Raji (cell line): ENCODE data around the gene DNAH1.

ENCODE experiments used
- POLR2A ChIP-seq: IDR thresholded peaks from 2 replicates; pipeline ENCODE4 v1.6.1; 2011; ENCODE audit warnings: low read depth, low read length, control low read depth; ENCODE audit not compliant: insufficient read depth

The DNAH1 gene

DNA sequence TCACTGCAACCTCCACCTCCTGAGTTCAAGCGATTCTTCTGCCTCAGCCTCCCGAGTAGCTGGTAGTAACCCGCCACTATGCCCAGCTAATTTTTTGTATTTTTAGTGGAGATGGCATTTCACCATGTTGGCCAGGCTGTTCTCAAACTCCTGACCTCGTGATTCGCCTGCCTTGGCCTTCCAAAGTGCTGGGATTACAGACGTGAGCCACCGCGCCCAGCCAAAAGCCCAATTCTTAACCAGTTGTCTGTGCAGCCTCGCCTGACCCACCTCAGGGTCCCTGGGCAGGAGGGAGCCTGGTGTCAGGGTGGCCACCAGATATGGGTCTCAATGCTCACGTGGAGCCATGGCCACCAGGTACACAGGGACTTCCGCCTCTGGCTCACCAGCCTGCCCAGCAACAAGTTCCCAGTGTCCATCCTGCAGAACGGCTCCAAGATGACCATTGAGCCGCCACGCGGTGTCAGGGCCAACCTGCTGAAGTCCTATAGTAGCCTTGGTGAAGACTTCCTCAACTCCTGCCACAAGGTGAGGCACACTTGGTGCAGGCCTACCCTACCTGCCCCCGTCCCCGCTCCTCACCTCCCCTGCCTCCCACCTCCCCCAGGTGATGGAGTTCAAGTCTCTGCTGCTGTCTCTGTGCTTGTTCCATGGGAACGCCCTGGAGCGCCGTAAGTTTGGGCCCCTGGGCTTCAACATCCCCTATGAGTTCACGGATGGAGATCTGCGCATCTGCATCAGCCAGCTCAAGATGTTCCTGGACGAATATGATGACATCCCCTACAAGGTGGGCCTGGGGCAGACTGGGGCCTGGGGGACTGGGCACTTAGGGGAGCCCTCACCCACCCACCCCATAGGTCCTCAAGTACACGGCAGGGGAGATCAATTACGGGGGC is 80.1 kb downstream of the DNAH1 start:
- no peak for TF ChIP-seq POLR2A

DNA sequence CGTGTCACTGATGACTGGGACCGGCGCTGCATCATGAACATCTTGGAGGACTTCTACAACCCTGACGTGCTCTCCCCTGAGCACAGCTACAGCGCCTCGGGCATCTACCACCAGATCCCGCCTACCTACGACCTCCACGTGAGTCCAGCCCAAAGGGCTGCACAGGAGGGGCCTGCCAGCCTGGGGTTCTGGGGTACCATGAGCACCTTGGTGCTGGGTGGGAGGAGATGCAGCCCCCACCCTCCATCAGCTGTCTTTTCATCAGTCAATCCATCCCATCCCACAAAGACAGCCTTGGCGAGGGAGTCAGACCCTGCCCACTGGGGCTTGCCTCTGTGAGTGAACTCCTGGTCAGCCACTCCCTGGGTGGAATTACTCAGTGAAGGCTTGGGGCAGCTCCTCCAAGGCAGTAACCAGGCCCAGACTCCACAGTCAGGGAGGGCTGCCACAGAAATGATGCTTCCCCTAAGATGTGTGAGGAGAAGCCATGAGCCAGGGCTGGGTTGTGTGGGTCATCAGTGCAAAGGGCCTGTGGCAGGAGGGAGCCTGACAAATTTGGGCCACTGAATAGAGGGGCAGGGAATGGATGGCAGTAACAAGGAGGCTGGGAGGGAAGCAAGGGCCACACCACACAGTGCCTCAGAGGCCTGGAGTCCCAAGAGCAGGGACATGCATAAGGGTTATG is 80.9 kb downstream of the DNAH1 start:
- TF ChIP-seq POLR2A = no peak

DNA sequence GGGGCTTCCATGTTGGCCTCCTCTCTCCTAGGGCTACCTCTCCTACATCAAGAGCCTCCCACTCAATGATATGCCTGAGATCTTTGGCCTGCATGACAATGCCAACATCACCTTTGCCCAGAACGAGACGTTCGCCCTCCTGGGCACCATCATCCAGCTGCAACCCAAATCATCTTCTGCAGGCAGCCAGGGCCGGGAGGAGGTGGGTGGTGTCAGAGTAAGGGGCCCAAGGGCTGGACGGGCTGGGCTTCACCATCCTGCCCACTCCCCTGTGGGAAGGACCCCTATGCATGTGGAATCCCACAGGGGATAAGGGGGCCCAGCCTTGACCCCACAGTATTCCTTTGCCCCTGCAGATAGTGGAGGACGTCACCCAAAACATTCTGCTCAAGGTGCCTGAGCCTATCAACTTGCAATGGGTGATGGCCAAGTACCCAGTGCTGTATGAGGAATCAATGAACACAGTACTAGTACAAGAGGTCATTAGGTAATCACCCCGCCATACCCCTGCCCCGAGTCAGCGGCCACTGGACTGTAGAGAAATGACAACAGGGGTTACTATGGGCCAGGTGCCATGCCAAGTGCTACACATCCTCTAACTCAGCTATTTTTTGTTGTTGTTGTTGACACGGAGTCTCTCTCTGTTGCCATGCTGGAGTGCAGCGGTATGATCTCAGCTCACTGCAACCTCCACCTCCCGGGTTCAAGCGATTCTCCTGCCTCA is 81.7 kb downstream of the DNAH1 start:
- 0 out of 2 replicates have a peak, but pooled peaks have one; percentile 4 for TF ChIP-seq POLR2A

DNA sequence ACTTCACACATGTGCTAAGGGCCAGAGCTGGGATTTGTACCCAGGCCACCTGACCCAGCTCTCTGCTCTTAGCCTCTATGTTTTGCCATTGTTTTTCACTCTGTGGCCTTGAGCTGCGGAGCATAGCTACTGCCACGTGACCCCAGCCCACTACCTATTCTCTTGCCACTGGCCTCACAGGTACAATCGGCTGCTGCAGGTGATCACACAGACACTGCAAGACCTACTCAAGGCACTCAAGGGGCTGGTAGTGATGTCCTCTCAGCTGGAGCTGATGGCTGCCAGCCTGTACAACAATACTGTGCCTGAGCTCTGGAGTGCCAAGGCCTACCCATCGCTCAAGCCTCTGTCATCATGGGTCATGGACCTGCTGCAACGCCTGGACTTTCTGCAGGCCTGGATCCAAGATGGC is 82.6 kb downstream of the DNAH1 start:
- no peak for TF ChIP-seq POLR2A

DNA sequence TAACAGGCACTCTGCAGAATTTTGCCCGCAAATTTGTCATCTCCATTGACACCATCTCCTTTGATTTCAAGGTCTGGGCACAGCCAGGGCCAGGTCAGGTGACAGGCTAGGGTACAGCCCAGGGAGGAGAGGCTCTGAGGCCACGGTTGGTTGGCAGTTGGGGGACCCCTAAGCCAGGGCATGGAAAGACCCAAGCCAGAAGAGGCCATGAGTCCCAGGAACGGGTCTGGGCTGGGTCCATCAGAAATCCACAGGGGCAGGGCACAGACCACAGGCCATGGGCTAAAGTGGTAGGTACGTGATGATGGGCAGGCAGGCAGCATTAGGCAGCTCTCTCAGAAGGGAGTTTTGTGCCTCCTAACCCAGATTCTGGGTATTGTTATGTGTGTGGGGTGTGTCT is 83.0 kb downstream of the DNAH1 start:
- TF ChIP-seq POLR2A = no peak

DNA sequence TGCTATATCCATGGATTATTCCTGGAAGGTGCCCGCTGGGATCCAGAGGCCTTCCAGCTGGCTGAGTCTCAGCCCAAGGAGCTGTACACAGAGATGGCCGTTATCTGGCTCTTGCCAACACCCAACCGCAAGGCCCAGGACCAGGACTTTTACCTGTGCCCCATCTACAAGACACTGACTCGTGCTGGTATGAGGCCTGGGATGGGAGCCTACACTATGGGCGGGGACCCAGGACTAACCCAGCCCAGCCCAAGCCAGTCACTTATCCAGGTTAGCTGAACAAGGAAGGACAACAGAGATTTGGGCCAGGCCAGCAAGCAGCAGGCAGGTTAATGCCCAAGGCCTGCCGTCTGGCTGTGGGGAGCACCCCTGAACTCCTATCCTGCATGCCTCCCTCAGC is 83.5 kb downstream of the DNAH1 start:
- no peak for TF ChIP-seq POLR2A

DNA sequence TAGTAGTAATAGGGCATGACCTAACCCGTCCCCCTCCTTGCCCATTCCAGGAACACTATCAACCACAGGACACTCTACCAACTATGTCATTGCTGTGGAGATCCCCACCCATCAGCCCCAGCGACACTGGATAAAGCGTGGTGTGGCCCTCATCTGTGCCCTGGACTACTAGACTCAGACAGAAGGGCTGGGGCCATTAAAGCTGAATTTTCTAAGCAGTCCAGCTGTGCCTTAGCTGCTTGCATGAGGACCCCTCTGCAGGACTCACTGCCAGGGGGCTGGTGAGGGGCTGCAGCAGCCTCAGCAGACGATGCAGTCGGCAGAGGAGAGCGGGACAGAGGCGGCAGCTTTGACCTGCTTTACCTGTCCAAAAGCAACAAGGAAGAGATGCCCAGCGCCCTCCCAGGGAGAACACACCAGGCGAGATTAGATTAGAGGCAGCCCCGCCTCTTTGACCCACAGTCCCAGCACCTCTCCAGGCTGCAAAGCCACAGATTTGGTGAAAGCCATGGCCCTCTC is 84.2 kb downstream of the DNAH1 start:
- no peak for TF ChIP-seq POLR2A

DNA sequence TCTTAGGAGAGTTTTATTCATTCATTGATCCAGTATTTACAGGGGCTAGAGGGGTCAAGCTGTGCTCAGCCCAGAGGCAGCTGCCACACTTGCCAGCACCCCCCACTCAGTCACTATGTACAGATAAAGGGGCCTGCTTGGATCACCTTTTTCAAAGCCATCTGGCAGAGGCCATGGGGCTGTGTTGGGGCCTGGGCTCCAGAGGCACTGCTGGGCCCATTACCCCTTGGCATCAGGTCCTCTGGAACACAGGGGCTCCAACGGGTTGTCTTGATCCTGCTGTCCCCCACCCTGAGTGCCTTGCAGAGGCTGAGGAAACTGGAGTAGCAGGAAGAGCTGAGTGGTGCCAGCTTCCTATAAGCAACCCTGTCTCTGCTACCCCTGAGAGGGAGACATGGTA is 84.9 kb downstream of the DNAH1 start:
- no peak for TF ChIP-seq POLR2A

DNA sequence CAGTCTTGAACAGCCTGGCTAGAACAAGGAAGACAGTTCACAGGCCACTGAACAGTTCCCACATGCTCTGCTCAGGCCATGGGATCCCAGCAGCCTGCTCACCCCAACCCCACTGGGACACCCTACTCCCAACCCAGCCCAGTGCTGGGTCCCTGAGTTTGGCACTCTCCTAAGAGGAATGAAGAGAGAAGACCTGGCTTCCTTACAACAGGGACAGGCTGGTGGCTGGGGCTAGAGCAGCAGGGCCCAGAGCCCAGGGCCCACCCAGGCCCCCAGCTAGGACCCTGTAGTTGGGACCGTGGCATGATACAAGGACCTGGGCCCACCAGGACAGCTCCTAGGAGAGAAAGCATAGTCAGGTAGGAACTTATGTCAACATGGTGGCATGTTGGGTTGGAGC is 85.4 kb downstream of the DNAH1 start:
- TF ChIP-seq POLR2A = no peak

DNA sequence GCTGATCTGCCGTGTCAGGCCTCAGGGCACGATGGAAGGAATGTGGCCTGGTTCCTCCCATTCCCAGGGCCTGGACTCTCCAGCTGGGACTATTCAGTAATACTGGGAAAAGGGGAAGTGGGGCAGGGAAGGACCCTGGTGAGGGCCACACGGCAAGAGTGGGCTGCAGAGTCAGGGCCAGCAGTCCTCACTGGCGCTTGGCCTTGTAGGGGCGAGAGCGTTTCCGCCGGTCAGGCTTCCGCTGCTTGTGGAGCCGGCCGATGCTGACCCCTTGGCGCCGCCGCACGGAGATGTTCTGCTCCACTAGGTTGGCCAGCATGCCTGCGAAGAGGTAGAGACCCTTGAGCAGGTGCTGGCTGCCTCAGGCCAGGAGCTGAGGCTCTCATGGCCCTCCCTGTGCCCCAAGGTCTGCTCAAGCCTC is 86.0 kb downstream of the DNAH1 start:
- TF ChIP-seq POLR2A = no peak

DNA sequence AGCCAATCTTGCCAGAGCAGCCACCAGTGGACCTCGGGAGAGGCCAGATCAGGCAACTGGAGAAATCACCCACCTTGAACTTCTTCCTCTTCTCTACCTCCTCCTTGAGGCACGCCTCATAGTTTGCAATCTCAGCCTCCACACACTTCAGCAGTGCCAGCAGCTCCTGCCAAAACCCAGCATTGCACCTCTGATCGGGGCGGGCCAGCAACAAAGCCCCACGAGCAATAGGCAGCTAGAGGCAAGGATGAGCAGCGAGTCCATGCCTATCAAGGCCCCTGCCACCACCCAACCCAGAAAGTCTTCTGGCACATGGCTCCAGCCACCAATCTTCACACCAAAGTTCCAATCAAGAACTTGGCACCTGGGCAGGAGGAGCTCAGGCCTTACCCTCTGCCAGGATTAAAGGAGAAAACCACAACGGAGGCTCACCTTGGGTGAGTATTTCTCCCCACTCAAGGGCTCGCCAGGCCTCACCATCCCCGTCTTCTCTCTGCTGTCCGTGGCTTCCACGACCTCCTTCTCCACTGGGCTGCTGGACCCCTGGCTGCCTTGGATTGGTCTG is 86.7 kb downstream of the DNAH1 start:
- TF ChIP-seq POLR2A = no peak

DNA sequence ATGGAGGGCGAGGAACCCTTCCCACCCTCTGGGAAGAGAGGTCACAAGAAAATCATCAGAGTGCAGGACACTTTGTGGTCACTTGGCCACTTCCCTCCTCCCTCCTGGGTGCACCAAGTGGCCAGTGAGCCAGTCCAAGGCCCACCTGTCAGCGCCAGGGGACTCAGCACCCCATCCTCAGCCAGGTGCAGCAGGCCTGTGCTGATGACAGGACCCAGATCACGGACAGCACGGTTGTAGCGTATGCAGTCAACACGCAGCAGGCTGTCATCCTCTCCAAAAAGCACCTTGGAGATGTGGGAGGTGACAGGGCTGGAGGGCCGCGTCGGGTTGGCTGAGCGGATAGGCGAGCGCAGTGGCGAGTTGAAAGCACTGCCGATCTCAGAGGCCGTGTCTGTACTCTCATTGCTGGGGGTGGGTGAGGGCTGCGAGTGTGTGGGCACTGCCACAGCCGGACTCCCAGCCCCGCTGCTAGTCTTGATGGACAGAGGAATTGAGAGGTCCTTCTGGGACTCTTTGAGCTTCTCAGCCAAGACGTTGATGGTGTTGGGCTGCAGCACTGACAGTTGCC is 87.2 kb downstream of the DNAH1 start:
- TF ChIP-seq POLR2A = no peak

DNA sequence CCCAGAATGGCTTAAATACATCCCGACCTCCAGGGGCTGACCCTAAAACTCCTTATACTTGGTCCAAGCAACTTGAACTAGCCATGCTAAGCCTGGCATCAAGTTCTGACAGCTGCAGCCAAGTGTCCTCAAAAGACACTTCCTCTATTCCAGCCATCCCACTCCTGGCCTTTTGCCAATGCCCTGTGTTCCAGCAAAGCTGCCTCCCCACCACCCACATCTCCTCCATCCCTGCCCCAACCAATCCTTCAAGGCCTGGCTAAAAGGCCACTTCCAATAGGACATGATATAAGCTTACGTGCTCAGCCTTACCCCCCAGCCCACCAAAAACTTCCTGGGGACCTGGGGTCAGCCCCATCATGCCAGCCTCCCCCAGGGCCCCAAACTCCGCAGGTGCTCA is 87.8 kb downstream of the DNAH1 start:
- no peak for TF ChIP-seq POLR2A

DNA sequence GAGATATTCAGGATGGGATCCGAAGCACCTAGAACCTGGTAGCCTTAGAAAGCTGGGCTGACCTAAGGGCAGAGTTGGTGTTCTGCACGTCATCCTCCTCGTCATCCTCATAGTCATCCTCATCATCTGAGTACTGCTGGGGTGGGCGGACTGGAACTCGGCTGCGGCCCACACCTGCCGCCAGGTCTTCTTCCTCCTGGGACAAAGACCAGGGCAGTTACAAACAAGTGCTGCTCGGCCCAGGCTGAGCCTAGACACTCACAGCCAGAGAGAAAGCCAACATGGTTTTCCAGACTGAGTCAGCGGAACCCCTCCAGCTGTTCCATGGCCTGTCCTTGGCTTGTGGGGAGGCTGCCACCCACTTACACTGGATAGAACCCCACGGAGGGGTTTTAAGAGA is 88.3 kb downstream of the DNAH1 start:
- TF ChIP-seq POLR2A = no peak

DNA sequence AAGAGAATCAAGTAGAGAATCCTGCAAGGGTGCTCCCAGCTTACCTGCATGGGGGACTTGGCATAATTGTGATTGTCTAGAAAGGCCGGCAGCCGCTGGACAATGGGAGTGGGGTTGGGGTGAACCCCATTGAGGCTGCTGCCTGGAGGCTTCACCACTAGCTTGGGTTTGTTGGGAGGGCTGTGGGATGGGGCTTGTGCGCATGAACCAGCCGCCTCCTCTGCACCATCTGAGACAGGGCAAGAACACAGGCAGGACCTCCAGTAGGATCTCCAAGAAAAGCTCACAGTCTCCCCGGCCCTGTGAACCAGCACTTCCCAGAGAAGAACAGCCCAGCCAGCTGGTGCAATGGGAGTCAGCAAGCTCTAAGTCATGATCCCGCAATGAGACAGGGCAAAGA is 88.9 kb downstream of the DNAH1 start:
- no peak for TF ChIP-seq POLR2A
